ENCODE measurements around the gene SMYD3.
"Not testable (repeated sequence)": the region's sequence is repeated elsewhere in the genome, so short reads cannot be mapped to it uniquely, and the experiment has no call there.

SMYD3 gene

GRCh38 chr1:245969283-245969682, 537.8 kb downstream of the SMYD3 start:
- DNase-seq = no peak

- no peak for DNase-seq
Observed at GRCh38 chr1:245968775-245969174, 538.3 kb downstream of the SMYD3 start.

DNA sequence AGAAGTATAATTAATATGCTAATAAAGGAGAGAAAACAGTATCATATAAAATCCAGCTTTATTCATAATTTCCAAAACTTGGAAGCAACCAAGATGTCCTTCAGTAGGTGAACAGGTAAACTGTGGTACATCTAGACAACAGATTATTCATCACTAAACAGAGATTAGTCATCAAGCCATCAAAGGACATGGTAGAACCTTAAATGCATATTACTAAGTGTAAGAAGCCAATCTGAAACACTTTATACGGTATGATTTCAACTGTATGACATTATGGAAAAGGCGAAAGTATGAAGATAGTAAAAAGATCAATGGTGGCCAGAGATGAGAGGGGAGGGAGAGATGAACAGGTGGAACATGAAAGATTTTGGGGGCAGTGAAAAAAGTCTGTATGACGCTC, 541.7 kb downstream of the SMYD3 start:
- no peak for DNase-seq

- no peak for DNase-seq
Observed at GRCh38 chr1:245963649-245964048, 543.4 kb downstream of the SMYD3 start.

DNA sequence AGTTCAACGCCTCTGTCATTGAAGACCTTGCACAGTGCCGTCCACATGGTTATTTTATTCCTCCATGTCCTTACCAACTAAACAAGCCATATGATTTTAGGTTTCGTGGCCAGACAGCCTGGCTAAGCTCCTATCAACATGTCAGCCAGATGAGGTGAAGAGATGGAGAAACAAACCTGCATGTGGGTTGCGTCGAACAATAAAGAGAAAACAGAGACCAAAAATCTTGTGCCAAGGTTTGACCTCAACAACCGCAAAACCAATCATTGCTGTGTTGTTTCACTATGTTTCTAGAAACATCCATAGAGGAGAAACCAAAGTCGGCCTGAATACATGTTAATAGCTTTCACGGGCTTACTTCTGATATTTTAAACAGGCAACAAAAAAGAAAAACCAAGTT, 544.6 kb downstream of the SMYD3 start:
- no peak for DNase-seq

- DNase-seq = no peak
Observed at GRCh38 chr1:245961137-245961540, 545.9 kb downstream of the SMYD3 start.

DNA sequence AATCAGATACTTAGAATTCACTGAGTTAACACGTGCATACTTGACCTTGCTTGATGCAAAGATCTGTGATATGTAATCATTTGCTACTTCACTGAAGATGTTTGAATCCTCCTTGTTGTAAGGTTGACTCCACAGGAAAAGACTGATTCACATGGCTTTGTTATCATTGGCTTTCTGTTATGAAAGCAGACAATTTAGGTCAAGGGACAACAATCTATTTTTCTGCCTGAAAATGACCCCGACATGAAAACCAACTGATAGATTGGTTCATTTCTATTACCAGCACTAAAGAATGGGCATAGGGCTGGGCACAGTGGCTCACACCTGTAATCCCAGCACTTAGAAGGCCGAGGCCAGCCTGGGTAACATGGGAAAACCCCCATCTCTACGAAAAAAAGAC, 546.9 kb downstream of the SMYD3 start:
- DNase-seq = no peak

DNA sequence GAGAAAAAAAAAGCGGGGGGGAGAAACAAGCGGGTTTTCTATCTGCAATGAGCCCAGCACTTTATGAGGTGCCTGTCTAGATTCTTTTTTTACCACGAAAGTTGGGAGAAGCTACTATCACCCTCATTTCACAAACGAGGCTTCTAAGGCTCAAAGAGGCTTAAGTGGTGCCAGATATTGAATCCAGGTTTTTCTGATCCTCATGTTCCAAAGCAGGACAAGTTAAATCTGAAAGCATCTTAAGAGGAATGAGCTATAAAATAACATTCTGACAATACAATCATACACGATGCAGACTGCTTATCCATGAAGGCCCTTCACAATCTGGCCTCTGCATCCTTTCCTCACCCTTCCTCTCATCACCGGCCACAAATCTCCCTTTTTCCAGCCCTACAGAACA, 549.1 kb downstream of the SMYD3 start:
- no peak for DNase-seq

DNA sequence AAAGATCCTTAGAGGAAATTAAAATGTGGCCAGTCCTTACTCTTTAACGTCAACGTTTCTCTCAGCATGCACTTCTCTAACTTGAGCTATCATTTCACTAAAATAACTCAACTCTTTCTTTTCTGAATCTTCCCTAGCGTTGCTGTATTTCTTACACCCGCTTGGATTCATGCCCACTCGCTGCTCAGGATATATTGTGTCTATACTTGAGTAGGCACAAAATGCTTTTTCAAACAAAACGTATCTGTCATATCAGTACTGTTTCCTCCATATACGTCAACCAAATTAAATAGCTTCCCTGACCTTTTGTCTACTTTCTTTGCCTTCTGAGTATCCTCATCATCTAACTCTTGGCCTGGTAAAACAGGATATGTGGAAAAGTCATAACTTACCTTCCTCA, 549.7 kb downstream of the SMYD3 start:
- no peak for DNase-seq

DNA sequence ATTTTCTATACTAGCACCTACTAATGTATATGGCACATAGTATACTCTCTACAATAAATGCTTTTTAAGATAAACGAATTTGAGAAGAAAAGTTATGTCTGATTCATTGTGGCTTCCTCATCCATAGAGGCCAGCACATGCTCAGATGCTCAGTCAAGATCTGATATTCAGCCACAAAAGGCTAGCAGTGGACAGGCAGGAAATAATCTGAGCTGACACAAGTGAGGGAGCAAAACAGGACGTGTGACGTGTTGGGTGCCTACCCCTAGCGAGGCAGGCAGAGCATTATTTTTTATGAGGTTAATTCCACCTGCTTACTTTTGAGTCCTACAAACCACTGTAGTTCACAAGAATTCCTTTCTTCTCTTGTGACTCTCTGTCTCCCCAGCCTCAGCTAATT, 550.9 kb downstream of the SMYD3 start:
- DNase-seq = no peak

DNA sequence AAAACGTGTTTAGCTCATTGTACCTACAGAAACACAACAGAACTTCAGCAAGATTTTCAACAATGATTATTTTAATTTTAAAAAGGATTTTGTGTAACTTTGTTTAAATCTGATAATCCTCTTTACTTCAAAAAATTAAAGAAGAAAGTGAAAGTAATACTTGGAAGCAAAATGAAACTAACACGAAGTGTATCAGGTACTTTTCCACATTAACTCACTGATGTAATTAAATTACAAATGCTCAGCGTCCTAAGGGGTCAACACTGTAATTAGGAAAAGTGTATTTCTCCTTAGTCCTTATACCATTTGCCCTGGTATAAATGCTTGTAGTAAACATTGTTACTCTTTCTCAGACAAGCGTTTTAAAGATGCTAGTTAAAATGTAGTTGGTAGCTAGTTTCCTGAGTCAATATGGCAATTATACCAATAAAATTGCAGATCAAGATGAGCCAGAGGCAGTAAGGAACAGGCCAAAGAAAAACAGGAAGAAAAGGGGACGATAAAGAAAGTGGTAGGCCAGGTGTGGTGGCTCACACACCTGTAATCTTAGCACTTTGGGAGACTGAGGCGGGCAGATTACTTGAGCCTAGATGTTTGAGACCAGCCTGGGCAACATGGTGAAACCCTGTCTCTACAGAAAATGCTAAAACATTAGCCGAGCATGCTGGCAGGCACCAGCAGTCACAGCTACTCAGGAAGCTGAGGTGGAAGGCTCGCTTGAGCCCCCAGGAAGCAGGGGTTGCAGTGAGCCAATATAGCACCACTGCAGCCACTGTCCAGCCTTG, 553.0 kb downstream of the SMYD3 start:
- DNase-seq = no peak

DNA sequence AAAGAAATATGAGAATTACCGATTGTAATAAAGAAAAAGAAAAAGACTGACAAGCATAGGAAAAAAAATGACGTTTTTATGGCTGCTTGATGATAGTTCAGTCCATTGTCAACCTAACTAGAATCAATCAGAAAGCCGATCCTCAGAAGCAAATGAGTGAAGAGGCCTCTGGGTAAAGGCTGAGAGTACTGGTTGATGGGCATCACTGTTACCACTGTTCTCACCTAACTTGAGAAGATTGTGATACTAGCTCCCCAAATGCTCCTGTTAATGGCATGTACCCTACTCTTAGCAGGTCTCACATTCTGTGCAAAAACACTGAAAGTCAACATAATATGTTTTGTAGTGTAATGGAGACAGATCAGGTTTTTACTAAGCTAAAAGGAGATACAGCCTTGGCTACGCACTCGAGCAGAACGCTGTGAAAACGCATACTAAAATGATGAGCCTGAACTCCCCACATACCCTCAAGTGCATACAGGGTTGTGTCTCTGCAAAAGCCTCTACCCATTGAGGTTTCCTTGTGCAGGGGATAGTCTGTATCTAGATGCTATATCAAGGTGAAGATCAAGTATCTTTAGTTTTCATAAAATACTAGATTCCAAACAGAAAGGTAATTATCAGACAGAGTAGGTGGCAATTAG, 554.6 kb downstream of the SMYD3 start:
- DNase-seq = no peak

- DNase-seq = no peak
Observed at GRCh38 chr1:245948786-245949185, 558.3 kb downstream of the SMYD3 start.

- DNase-seq = no peak
Observed at GRCh38 chr1:245946905-245947304, 560.2 kb downstream of the SMYD3 start.

DNA sequence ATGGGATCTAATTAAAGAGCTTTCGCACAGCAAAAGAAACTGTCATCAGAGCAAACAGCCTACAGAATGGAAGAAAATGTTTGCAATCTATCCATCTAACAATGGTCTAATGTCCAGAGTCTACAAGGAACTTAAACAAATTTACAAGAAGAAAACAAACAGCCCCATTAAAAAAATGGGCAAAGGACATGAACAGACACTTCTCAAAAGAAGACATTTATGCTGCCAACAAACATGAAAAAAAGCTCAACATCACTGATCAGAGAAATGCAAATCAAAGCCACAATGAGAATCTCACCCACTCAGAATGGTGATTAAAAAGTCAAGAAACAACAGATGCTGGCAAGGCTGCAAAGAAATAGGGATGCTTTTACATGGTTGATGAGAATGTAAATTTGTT, 561.9 kb downstream of the SMYD3 start:
- not testable (repeated sequence) for DNase-seq

DNA sequence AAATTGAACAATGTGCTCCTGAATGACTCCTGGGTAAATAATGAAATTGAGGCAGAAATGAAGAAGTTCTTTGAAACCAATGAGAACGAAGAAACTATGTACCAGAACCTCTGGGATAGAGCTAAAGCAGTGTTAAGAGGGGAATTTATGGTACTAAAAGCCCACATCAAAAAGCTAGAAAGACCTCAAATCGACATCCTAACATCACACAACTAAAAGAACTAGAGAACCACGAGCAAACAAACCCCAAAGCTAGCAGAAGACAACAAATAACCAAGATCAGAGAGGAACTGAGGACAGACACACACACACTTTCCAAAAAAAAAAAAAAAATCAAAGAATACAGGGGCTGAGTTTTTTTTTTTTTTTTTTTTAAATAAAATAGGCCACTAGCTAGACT, 564.2 kb downstream of the SMYD3 start:
- no peak for DNase-seq

- not testable (repeated sequence) for DNase-seq
Observed at GRCh38 chr1:245941771-245942170, 565.3 kb downstream of the SMYD3 start.

GRCh38 chr1:245939756-245940345, 567.2 kb downstream of the SMYD3 start:
- no peak for DNase-seq

- no peak for DNase-seq
Observed at GRCh38 chr1:245938046-245938435, 569.0 kb downstream of the SMYD3 start.

DNA sequence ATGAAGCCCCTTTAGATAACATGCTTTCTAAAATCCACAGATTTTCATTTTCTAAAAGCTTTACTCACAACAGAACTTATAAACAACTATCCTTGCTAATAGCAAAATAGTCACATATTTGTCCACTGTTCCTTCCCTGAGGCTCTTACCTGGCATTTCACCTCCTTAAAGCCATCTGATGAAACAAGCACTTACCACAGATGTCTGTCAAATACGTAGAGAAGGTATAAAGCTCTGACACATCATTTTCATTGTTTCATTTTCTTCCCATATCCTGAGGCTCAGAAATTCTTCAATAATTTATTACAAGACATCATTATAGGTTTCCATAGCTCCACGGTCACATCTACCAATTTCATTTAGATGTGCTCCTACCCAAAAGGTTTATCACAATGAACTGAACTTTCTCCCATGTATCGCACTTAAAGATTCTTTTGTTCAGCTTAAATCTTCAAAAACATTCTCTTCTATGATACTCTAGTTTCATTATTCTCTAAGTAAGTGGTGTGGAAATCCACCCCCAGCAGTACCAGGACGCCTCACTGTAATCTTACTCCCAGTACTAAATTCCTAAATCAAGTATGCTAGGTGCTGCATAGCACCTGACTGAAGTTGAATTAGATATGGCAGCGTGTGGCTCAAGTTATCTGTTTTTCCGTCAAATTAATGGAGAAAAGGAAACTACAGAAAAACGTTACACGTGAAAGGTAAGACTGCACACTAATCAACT, 569.6 kb downstream of the SMYD3 start:
- DNase-seq = no peak

GRCh38 chr1:245934409-245934808, 572.7 kb downstream of the SMYD3 start:
- DNase-seq = no peak

DNA sequence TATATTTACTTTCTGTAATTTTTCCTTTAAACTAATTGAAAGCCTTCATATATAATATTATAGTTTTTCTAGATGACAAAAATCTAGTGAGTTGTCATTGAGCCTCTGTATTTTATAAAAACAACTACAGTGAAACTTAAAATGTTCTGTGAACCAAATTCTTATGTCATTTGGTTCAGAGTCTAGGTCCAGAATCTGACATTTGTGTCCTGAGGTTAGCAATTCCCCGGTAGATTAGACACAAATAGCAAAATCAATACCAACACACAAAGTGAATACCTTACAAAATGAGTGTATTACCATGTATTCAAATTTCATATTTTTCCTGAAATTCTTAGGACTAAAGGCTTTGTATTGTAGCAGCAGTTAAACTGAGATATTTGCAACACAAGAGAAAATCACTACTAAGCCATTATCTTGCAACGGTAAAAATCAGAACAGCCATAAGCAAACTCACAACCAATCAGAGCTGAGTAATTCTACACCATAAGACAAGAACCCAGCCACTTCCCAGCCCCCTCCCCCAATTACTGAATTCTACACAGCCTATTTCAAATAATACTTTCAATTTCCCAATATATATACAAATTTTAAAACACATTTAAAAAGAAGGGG, 573.5 kb downstream of the SMYD3 start:
- no peak for DNase-seq

GRCh38 chr1:245932302-245932972, 574.6 kb downstream of the SMYD3 start:
- no peak for DNase-seq
